ENCODE results near the gene TMOD1. TPM values are rescaled to one million over a fixed set of nuclear protein-coding genes. Genes with fewer than 3 reads are reported as not detected.
A peak's percentile ranks its signal among the peaks of the same experiment; 100 is the strongest.

The TMOD1 gene
- total and polyA plus RNA-seq, 9 of the 15 experiments (the other 6 are each of a cell fraction or from before 2014, with no cell fraction given) = 7.1 to 41.2 (median 14.2) TPM

DNA sequence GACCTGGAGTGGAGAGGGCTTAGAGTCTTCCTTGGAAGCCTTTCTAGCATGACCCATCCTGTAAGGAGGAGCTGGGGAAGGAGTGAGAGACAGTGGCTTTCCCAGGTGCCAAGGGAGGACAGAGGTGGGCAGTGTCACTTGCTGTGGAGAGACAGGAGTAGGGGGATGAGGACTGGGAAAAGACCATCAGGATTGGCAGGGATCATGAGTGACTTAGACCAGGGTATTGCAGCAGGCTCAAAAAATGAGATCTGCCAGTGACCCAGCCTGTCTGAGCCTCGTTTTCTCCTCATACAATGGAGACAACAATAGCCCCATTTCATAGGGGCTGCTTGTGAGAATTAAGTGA, 2.4 kb downstream of the TMOD1 start:
- POLR2A ChIA-PET = interaction anchor here (0.7 to 5.3 kb wide), 18 partner anchors 9 to 431 kb away, joined by 3 to 29 read pairs (median 6); partner anchors contain the start of genes NCBP1 and TSTD2
- Histone ChIP-seq H4K20me1 (replicated peaks; ENCODE audit: control insufficient read depth, insufficient read depth, low read length) (peaks cover 15% of the 10 kb centered on the region), H3K27ac (ENCODE audit: extremely low read depth, low read depth, low read length) (peak overlapping the region; percentile 96), H3K9ac (ENCODE audit: insufficient read depth in 1 of 2, low read depth in 2 of 2, low read length in 2 of 2) (peak overlapping the region; percentile 84 to 89; a peak in 3 of 4 replicates), H3K9me3 (replicated peaks; ENCODE audit: control insufficient read depth, insufficient read depth, low read depth, low read length) (no peaks in the 10 kb centered on the region), H3K4me1 (replicated peaks in 1 of 2; ENCODE audit: control insufficient read depth in 2 of 2, insufficient read depth in 2 of 2, low read length in 2 of 2) (peaks cover 50 to 62% of the 10 kb centered on the region in 2 experiments), H3K27me3 (ENCODE audit: control insufficient read depth in 2 of 2, insufficient read depth in 2 of 2, low read length in 2 of 2) (no peaks in the 10 kb centered on the region; a peak in 1 of 5 replicates), H3K36me3 (ENCODE audit: control insufficient read depth, insufficient read depth, low read length) (peaks cover 25% of the 10 kb centered on the region), H3K79me2 (ENCODE audit: control insufficient read depth, insufficient read depth, low read length) (peaks cover 69% of the 10 kb centered on the region), H3K4me2 (ENCODE audit: insufficient read depth, low read length) (peak overlapping the region; percentile 91), H3K4me3 (peak overlapping the region; percentile 88), H2AFZ (ENCODE audit: low read depth, low read length) (no peak overlapping the region), H3K9me1 (ENCODE audit: control insufficient read depth, insufficient read depth, low read length) (peaks cover 4% of the 10 kb centered on the region)
- CTCF ChIA-PET (ENCODE audit: low intra/inter-chr PET ratio) = no interaction called here
- in situ Hi-C loops (cut with MboI) = no loop called here
- intact Hi-C loops (cut with micrococcal nuclease) = loop anchor here (5.0 kb wide), 2 partner anchors 38 to 87 kb away; no protein-coding TSS in a partner anchor
- no peak for ATAC-seq
- BruUV-seq (replicated peaks) = no TSS peak
- no peak for DNase-seq (ENCODE audit: extremely low read depth in 1 of 4, low spot score in 3 of 4)
- FAIRE-seq = no peak
- WGBS (ENCODE audit: insufficient coverage, low coverage, missing lambda C conversion rate) = 10% methylated on average over 1 of the region's 1 CpG
- TF ChIP-seq ZNF780A (CRISPR knock-in tag; IDR thresholded peaks at IDR 0.05) (no peak), NEUROD1 (IDR thresholded peaks at IDR 0.05; ENCODE audit: borderline replicate concordance, low read depth, low read length, partially characterized antibody) (no peak), DDX20 (tag; IDR thresholded peaks at IDR 0.05; ENCODE audit: low read depth) (no peak), TGIF2 (CRISPR knock-in tag; IDR thresholded peaks at IDR 0.05) (no peak), ELF1 (tag; IDR thresholded peaks at IDR 0.05) (no peak), HDAC3 (IDR thresholded peaks at IDR 0.05; ENCODE audit: borderline replicate concordance, partially characterized antibody) (no peak), MTA3 (IDR thresholded peaks at IDR 0.05; ENCODE audit: borderline replicate concordance) (0 out of 2 replicates have a peak, but pooled peaks have one; percentile 11), ZNF830 (CRISPR knock-in tag; IDR thresholded peaks at IDR 0.05) (no peak), NCOA6 (IDR thresholded peaks at IDR 0.05) (no peak), ZC3H8 (IDR thresholded peaks at IDR 0.05) (no peak), SAFB2 (IDR thresholded peaks at IDR 0.05; ENCODE audit: borderline replicate concordance, low read depth, low read length, severe bottlenecking) (no peak), SIX5 (IDR thresholded peaks at IDR 0.05; ENCODE audit: borderline replicate concordance in 1 of 2, insufficient read depth in 1 of 2, low read depth in 1 of 2, low read length in 2 of 2) (no peak), HDGF (IDR thresholded peaks at IDR 0.05) (peak; percentile 64; the same call in 1 of the 2 replicates), MTF1 (CRISPR knock-in tag; IDR thresholded peaks at IDR 0.05; ENCODE audit: borderline replicate concordance) (no peak), CHD1 (IDR thresholded peaks at IDR 0.05; ENCODE audit: low read length) (no peak), PHF21A (IDR thresholded peaks at IDR 0.05; ENCODE audit: borderline replicate concordance, low read depth) (no peak)
- TF ChIP-seq, protein P1, sequence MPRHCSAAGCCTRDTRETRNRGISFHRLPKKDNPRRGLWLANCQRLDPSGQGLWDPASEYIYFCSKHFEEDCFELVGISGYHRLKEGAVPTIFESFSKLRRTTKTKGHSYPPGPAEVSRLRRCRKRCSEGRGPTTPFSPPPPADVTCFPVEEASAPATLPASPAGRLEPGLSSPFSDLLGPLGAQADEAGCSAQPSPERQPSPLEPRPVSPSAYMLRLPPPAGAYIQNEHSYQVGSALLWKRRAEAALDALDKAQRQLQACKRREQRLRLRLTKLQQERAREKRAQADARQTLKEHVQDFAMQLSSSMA (CRISPR knock-in tag; IDR thresholded peaks at IDR 0.05) = no peak
- TF ChIP-seq, protein P2, sequence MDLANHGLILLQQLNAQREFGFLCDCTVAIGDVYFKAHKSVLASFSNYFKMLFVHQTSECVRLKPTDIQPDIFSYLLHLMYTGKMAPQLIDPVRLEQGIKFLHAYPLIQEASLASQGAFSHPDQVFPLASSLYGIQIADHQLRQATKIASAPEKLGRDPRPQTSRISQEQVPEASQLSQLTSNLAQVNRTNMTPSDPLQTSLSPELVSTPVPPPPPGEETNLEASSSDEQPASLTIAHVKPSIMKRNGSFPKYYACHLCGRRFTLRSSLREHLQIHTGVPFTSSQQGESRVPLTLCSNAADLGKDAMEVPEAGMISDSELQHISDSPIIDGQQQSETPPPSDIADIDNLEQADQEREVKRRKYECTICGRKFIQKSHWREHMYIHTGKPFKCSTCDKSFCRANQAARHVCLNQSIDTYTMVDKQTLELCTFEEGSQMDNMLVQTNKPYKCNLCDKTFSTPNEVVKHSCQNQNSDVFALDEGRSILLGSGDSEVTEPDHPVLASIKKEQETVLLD (IDR thresholded peaks at IDR 0.05) = no peak; the same call in 1 of the 2 replicates
- TF ChIP-seq, protein P3, sequence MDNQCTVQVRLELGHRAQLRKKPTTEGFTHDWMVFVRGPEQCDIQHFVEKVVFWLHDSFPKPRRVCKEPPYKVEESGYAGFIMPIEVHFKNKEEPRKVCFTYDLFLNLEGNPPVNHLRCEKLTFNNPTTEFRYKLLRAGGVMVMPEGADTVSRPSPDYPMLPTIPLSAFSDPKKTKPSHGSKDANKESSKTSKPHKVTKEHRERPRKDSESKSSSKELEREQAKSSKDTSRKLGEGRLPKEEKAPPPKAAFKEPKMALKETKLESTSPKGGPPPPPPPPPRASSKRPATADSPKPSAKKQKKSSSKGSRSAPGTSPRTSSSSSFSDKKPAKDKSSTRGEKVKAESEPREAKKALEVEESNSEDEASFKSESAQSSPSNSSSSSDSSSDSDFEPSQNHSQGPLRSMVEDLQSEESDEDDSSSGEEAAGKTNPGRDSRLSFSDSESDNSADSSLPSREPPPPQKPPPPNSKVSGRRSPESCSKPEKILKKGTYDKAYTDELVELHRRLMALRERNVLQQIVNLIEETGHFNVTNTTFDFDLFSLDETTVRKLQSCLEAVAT (IDR thresholded peaks at IDR 0.05) = no peak
- TF ChIP-seq, protein P4, sequence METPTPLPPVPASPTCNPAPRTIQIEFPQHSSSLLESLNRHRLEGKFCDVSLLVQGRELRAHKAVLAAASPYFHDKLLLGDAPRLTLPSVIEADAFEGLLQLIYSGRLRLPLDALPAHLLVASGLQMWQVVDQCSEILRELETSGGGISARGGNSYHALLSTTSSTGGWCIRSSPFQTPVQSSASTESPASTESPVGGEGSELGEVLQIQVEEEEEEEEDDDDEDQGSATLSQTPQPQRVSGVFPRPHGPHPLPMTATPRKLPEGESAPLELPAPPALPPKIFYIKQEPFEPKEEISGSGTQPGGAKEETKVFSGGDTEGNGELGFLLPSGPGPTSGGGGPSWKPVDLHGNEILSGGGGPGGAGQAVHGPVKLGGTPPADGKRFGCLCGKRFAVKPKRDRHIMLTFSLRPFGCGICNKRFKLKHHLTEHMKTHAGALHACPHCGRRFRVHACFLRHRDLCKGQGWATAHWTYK (CRISPR knock-in tag; IDR thresholded peaks at IDR 0.05) = peak; percentile 31; the same call in 1 of the 2 replicates

Measured in K562 (cell line).